Measurements from ENCODE around the gene LNX1.

LNX1 gene

DNA sequence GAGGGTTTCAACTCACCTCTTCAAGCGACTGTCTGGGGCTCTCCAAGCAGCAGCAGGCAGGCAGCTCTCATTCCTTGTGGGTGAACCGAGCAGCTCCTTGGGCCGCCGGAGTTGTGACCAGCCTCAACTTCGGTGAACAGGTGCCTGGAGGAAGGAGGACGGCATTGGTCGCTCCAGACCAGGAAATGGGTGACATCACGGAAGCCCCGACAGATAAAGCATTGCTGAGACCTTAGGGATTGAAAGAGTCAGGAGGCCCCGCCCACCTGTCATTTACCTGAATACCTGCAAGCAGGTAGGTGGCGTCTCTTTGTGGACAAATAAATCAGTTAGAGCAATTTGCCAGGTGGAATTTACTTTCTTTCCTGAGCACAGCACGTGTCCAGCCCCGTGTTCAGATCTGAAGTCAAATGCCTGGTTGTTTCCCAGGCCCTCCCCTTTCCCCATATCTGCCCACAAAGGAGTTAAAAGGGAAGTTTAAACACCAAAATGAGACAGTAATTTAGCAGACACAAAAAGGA, at the start of gene LNX1:
Gene LNX1, minus strand, starts transcription at position 115 of the 521 bp plus-strand sequence. CDS start 17,484 bp downstream, outside the sequence.
- TF ChIP-seq, protein P1, sequence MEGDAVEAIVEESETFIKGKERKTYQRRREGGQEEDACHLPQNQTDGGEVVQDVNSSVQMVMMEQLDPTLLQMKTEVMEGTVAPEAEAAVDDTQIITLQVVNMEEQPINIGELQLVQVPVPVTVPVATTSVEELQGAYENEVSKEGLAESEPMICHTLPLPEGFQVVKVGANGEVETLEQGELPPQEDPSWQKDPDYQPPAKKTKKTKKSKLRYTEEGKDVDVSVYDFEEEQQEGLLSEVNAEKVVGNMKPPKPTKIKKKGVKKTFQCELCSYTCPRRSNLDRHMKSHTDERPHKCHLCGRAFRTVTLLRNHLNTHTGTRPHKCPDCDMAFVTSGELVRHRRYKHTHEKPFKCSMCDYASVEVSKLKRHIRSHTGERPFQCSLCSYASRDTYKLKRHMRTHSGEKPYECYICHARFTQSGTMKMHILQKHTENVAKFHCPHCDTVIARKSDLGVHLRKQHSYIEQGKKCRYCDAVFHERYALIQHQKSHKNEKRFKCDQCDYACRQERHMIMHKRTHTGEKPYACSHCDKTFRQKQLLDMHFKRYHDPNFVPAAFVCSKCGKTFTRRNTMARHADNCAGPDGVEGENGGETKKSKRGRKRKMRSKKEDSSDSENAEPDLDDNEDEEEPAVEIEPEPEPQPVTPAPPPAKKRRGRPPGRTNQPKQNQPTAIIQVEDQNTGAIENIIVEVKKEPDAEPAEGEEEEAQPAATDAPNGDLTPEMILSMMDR (IDR thresholded peaks at IDR 0.05; ENCODE audit: poor library complexity, severe bottlenecking), result peak; percentile 47
- H3K9me3 ChIP-seq (ENCODE audit: severe bottlenecking), result no peaks in the 10 kb centered on the region
- H3K27ac ChIP-seq (ENCODE audit: poor library complexity, severe bottlenecking), result peak within 1 kb of the TSS; percentile 50
- H3K4me1 ChIP-seq (ENCODE audit: insufficient read depth, poor library complexity, severe bottlenecking), result peaks cover 24% of the 10 kb centered on the region
- H3K27me3 ChIP-seq (ENCODE audit: insufficient read depth, poor library complexity, severe bottlenecking), result no peaks in the 10 kb centered on the region
- H3K4me3 ChIP-seq (ENCODE audit: severe bottlenecking), result peak within 1 kb of the TSS; percentile 9
- H3K36me3 ChIP-seq (ENCODE audit: low read depth), result no peaks in the 10 kb centered on the region
- ATAC-seq (ENCODE audit: low read depth) (peak; percentile 55), DNase-seq (ENCODE audit: low spot score) (peak; percentile 63)

DNA sequence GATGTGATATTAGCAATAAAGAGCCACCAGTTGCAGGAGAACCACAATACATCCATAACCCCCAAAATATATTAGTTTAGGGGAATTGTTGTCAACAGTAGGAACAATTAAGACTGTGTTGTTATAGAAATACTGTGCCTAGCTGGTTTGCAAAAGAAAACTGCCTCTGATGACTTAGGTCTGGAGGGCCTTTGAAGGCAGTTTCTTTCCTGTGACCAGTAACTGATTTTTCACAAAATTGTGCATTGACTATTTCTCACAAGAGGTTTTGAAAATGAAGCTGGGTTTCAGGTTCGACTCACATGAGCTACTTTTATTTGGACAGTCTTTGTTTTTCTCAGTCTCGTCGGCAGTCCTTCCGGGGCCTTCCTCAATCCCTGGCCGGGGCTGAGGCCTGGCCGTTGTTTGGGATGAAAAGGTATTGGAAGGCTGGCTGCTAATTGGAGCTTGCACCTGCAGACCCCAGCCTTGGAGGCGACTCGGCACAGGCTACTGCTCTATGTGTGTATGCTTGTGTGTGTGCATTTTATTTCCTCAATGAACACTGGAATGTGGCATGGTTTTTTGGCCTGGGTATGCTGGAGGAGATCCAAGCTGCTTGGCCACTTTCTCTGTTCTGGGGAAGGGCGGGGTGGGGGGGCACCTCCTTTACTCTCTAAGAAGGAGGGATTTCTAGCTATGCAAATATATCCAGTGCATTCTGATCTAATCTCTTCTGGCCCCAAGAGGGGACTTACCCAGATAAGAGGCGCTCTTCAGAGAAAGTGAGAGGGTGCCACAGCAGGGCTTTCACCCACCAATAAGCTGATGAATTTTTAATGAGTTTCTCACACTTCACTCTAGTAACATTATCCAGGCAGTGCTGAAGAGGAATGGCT, 49.5 kb upstream of the LNX1 start:
- Histone ChIP-seq H3K4me1 (ENCODE audit: insufficient read depth, poor library complexity, severe bottlenecking) (no peaks in the 10 kb centered on the region), H3K9me3 (ENCODE audit: severe bottlenecking) (no peaks in the 10 kb centered on the region), H3K27me3 (ENCODE audit: insufficient read depth, poor library complexity, severe bottlenecking) (no peaks in the 10 kb centered on the region), H3K27ac (ENCODE audit: poor library complexity, severe bottlenecking) (no peak overlapping the region), H3K4me3 (ENCODE audit: severe bottlenecking) (no peak overlapping the region), H3K36me3 (ENCODE audit: low read depth) (no peaks in the 10 kb centered on the region)
- TF ChIP-seq, protein P1 (IDR thresholded peaks at IDR 0.05; ENCODE audit: poor library complexity, severe bottlenecking), result no peak
- DNase-seq (ENCODE audit: low spot score) (no peak), ATAC-seq (ENCODE audit: low read depth) (no peak)

DNA sequence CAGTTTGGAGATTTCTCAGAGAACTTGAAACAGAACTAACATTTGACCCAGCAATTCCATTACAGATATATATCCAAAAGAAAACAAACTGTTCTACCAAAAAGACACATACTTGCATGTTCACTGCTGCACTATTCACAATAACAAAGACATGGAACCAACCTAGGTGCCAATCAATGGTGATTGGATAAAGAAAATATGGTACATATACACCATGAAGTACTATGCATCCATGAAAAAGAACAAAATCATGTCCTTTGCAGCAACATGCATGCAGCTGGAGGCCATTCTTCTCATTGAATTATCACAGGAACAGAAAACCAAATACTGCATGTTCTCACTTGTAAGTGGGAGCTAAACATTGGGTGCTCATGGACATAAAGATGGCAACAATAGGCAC, 47.6 kb upstream of the LNX1 start:
- no peak for ATAC-seq (ENCODE audit: low read depth)
- TF ChIP-seq, protein P1 (IDR thresholded peaks at IDR 0.05; ENCODE audit: poor library complexity, severe bottlenecking), result no peak

DNA sequence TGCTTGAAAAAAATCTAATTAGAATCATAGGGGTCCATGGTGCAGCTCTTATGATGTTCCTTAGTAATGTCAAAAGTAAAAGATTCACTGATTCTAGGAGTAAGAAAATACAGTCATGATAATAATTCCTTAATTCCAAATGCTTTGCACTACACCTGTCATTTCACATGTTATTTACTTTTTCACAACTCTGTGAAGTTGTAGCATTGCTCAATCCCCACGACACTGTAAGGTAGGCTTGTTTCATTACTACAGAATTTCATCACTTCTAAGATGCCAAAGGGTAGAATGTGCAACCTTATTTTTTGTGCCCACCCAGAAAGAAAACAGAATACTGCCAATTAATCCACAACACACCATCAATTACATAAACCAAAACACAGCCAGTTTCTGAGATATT, 46.1 kb upstream of the LNX1 start:
- TF ChIP-seq, protein P1 (IDR thresholded peaks at IDR 0.05; ENCODE audit: poor library complexity, severe bottlenecking), result no peak
- Histone ChIP-seq H3K4me3 (ENCODE audit: severe bottlenecking) (no peak overlapping the region), H3K27ac (ENCODE audit: poor library complexity, severe bottlenecking) (no peak overlapping the region), H3K9me3 (ENCODE audit: severe bottlenecking) (no peaks in the 10 kb centered on the region), H3K36me3 (ENCODE audit: low read depth) (no peaks in the 10 kb centered on the region), H3K27me3 (ENCODE audit: insufficient read depth, poor library complexity, severe bottlenecking) (peaks cover 2% of the 10 kb centered on the region), H3K4me1 (ENCODE audit: insufficient read depth, poor library complexity, severe bottlenecking) (no peaks in the 10 kb centered on the region)
- ATAC-seq (ENCODE audit: low read depth), result no peak
- no peak for DNase-seq (ENCODE audit: low spot score)

More for the DNA sequence above, 47.6 kb upstream of the LNX1 start:
- no peak for DNase-seq (ENCODE audit: low spot score)
- no peaks in the 10 kb centered on the region for H3K36me3 ChIP-seq (ENCODE audit: low read depth)
- H3K4me3 ChIP-seq (ENCODE audit: severe bottlenecking), result no peak overlapping the region
- no peaks in the 10 kb centered on the region for H3K9me3 ChIP-seq (ENCODE audit: severe bottlenecking)
- H3K27me3 ChIP-seq (ENCODE audit: insufficient read depth, poor library complexity, severe bottlenecking), result peaks cover 2% of the 10 kb centered on the region
- no peak overlapping the region for H3K27ac ChIP-seq (ENCODE audit: poor library complexity, severe bottlenecking)
- H3K4me1 ChIP-seq (ENCODE audit: insufficient read depth, poor library complexity, severe bottlenecking), result no peaks in the 10 kb centered on the region
